ENCODE results near the gene NRXN2.

DNA sequence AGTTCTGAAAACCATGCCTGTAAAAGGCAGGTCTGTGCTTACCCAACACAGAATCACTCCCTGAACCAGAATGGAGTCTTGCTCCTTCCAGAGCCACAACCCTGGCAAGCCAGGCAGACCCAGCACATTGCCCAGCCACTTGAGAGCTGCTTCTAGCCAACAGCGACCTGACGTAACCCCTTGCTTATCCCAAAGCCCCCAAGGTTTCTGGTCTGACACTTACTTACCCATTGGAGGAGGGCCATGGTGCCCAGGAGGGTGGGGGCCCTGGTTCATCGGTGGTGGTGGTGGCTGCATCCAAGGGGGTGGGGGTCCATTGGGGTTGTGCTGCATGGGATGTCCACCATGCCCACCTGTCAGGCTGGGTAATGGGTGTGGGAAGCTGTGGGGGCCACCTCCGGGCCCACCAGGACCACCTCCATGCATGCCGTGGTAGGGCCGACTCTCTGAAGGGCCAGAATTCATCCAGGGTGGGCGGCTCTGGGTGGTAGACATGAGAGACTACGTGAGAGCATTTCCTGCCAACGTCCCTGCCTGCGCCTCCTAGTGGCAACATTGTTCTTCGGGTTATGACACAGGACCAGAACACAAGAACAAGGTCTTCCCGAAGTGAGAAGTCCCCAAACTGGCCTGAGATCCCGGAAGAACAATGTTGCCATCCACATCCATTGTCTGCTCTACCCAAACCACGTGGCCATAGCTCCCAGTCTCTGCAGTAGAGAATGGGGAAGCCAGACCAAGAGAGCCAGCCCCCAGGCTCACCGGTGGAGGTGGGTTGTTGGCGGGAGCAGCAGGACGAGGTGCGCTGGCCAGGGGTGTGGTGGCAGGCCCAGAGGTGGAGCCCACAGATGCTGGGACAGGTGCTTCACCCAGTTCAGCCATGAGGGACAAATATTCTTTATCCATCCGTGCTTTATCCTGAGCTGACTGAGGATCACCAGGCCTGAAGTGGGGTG lies 44.6 kb upstream of the NRXN2 start:
- peak; percentile 65 to 90 (median 68) for TF ChIP-seq CTCF (IDR thresholded peaks at IDR 0.05)
- no peak for TF ChIP-seq POLR2A (IDR thresholded peaks at IDR 0.05)
